Activated T-cell treated with anti-CD3 and anti-CD28 coated beads, Interleukin-2, amount 50 U/mL, for 72 hours (primary cell): ENCODE data around the gene BMP7. TPM values are rescaled to one million over a fixed set of nuclear protein-coding genes. Genes with fewer than 3 reads are reported as not detected.

Source experiments
- ATAC-seq, 2 donors: fragments of 150-1000 bp; cut with Tn5 transposase; replicated peaks in 1 of 2; 2 replicates each; pipeline ENCODE4 v1.10.0; 2021; ENCODE audit warnings: moderate library complexity in 2 of 2, mild to moderate bottlenecking in 1 of 2
- DNase-seq, 2 donors: peaks; one replicate each; pipeline ENCODE4 v3.0.0; 2021 to 2022; ENCODE audit warnings: mixed read lengths in 1 of 2
- H3K27ac Mint-ChIP-seq: one replicate; pipeline ENCODE4 v1.8.0; 2022; ENCODE audit warnings: mild to moderate bottlenecking, moderate library complexity, mixed read lengths
- H3K27me3 Mint-ChIP-seq: one replicate; pipeline ENCODE4 v1.8.0; 2022; ENCODE audit warnings: low read depth, mixed read lengths
- H3K36me3 Mint-ChIP-seq, 2 donors: one replicate each; pipeline ENCODE4 v1.8.0; 2022; ENCODE audit warnings: mixed read lengths in 2 of 2, mild to moderate bottlenecking in 1 of 2; ENCODE audit not compliant: insufficient read depth in 2 of 2
- H3K4me1 Mint-ChIP-seq: one replicate; pipeline ENCODE4 v1.8.0; 2022; ENCODE audit warnings: low read depth, mixed read lengths
- H3K4me3 Mint-ChIP-seq, 2 donors: one replicate each; pipeline ENCODE4 v1.8.0; 2022; ENCODE audit warnings: mild to moderate bottlenecking in 2 of 2, mixed read lengths in 2 of 2, moderate library complexity in 2 of 2
- H3K9me3 Mint-ChIP-seq, 2 donors: one replicate each; pipeline ENCODE4 v1.8.0; 2022; ENCODE audit warnings: mixed read lengths in 2 of 2
- total RNA-seq, 2 donors: library from RNA; stranded (reverse); gene quantifications; one replicate each; pipeline ENCODE4 v1.2.3, GENCODE V29; 2022

Gene BMP7
- total RNA-seq, 2 donors from 2014 or later, result 0.31 to 0.39 TPM

- DNase-seq (no peak), ATAC-seq (no peak)
- Mint-ChIP-seq H3K27me3 (peaks cover 20% of the 10 kb centered on the region), H3K4me1 (no peaks in the 10 kb centered on the region), H3K4me3 (no peak overlapping the region), H3K27ac (no peak overlapping the region), H3K9me3 (peaks cover 2% of the 10 kb centered on the region in 2 donors), H3K36me3 (no peaks in the 10 kb centered on the region)
Measured at GRCh38 chr20:57146155-57146554, 120.3 kb downstream of the BMP7 start.

- H3K36me3 Mint-ChIP-seq, result no peaks in the 10 kb centered on the region
- ATAC-seq, result no peak
- DNase-seq, result no peak
- H3K27ac Mint-ChIP-seq, result no peak overlapping the region
- peaks cover 19% of the 10 kb centered on the region for H3K27me3 Mint-ChIP-seq
- H3K4me3 Mint-ChIP-seq, result no peak overlapping the region
- no peaks in the 10 kb centered on the region for H3K4me1 Mint-ChIP-seq
- peaks cover 2% of the 10 kb centered on the region in 2 donors for H3K9me3 Mint-ChIP-seq
Measured at GRCh38 chr20:57145089-57145631, 121.3 kb downstream of the BMP7 start.

GRCh38 chr20:57143173-57143572 lies 123.3 kb downstream of the BMP7 start:
- peaks cover 2% of the 10 kb centered on the region in 2 donors for H3K9me3 Mint-ChIP-seq
- no peaks in the 10 kb centered on the region for H3K36me3 Mint-ChIP-seq
- ATAC-seq (no peak), DNase-seq (no peak)
- H3K4me3 Mint-ChIP-seq, result no peak overlapping the region
- H3K27ac Mint-ChIP-seq, result no peak overlapping the region
- peaks cover 13% of the 10 kb centered on the region for H3K27me3 Mint-ChIP-seq
- no peaks in the 10 kb centered on the region for H3K4me1 Mint-ChIP-seq

GRCh38 chr20:57142667-57143066 lies 123.8 kb downstream of the BMP7 start:
- DNase-seq, result no peak
- no peak for ATAC-seq
- Mint-ChIP-seq H3K4me3 (no peak overlapping the region), H3K4me1 (no peaks in the 10 kb centered on the region), H3K36me3 (no peaks in the 10 kb centered on the region), H3K27ac (no peak overlapping the region), H3K9me3 (peaks cover 2% of the 10 kb centered on the region in 2 donors), H3K27me3 (peaks cover 13% of the 10 kb centered on the region)

GRCh38 chr20:57141492-57141891 lies 124.9 kb downstream of the BMP7 start:
- Mint-ChIP-seq H3K9me3 (no peaks in the 10 kb centered on the region), H3K27ac (no peak overlapping the region), H3K4me1 (no peaks in the 10 kb centered on the region), H3K36me3 (no peaks in the 10 kb centered on the region), H3K27me3 (peaks cover 13% of the 10 kb centered on the region), H3K4me3 (no peak overlapping the region)
- ATAC-seq, result no peak
- no peak for DNase-seq

GRCh38 chr20:57140416-57140965 lies 126.0 kb downstream of the BMP7 start:
- Mint-ChIP-seq H3K4me1 (no peaks in the 10 kb centered on the region), H3K27me3 (peaks cover 5% of the 10 kb centered on the region), H3K27ac (no peak overlapping the region), H3K4me3 (no peak overlapping the region), H3K36me3 (no peaks in the 10 kb centered on the region), H3K9me3 (no peaks in the 10 kb centered on the region)
- ATAC-seq (no peak), DNase-seq (no peak)

GRCh38 chr20:57139342-57140093 lies 126.9 kb downstream of the BMP7 start:
- Mint-ChIP-seq H3K9me3 (no peaks in the 10 kb centered on the region), H3K4me3 (no peak overlapping the region), H3K4me1 (no peaks in the 10 kb centered on the region), H3K27me3 (peaks cover 10% of the 10 kb centered on the region), H3K27ac (no peak overlapping the region), H3K36me3 (no peaks in the 10 kb centered on the region)
- ATAC-seq (no peak), DNase-seq (no peak)

GRCh38 chr20:57138198-57138995 lies 128.0 kb downstream of the BMP7 start:
- no peak overlapping the region for H3K27ac Mint-ChIP-seq
- H3K4me3 Mint-ChIP-seq, result no peak overlapping the region
- ATAC-seq (no peak), DNase-seq (no peak)
- H3K9me3 Mint-ChIP-seq, result no peaks in the 10 kb centered on the region
- peaks cover 20% of the 10 kb centered on the region for H3K27me3 Mint-ChIP-seq
- no peaks in the 10 kb centered on the region for H3K36me3 Mint-ChIP-seq
- no peaks in the 10 kb centered on the region for H3K4me1 Mint-ChIP-seq

- no peaks in the 10 kb centered on the region for H3K4me1 Mint-ChIP-seq
- no peaks in the 10 kb centered on the region for H3K9me3 Mint-ChIP-seq
- no peaks in the 10 kb centered on the region for H3K36me3 Mint-ChIP-seq
- H3K27me3 Mint-ChIP-seq, result peaks cover 20% of the 10 kb centered on the region
- no peak overlapping the region for H3K27ac Mint-ChIP-seq
- no peak for DNase-seq
- no peak overlapping the region for H3K4me3 Mint-ChIP-seq
- no peak for ATAC-seq
Measured at GRCh38 chr20:57137676-57138075, 128.8 kb downstream of the BMP7 start.

GRCh38 chr20:57136734-57137133 lies 129.7 kb downstream of the BMP7 start:
- Mint-ChIP-seq H3K9me3 (no peaks in the 10 kb centered on the region), H3K36me3 (no peaks in the 10 kb centered on the region), H3K27ac (no peak overlapping the region), H3K4me3 (no peak overlapping the region), H3K4me1 (no peaks in the 10 kb centered on the region), H3K27me3 (peaks cover 25% of the 10 kb centered on the region)
- DNase-seq, result no peak
- ATAC-seq, result no peak

- ATAC-seq (no peak), DNase-seq (no peak)
- H3K27me3 Mint-ChIP-seq, result peaks cover 25% of the 10 kb centered on the region
- no peaks in the 10 kb centered on the region for H3K36me3 Mint-ChIP-seq
- no peak overlapping the region for H3K27ac Mint-ChIP-seq
- H3K9me3 Mint-ChIP-seq, result no peaks in the 10 kb centered on the region
- no peak overlapping the region for H3K4me3 Mint-ChIP-seq
- H3K4me1 Mint-ChIP-seq, result no peaks in the 10 kb centered on the region
Measured at GRCh38 chr20:57135875-57136274, 130.6 kb downstream of the BMP7 start.

GRCh38 chr20:57134804-57135203 lies 131.6 kb downstream of the BMP7 start:
- Mint-ChIP-seq H3K4me3 (no peak overlapping the region), H3K9me3 (no peaks in the 10 kb centered on the region), H3K27me3 (peaks cover 25% of the 10 kb centered on the region), H3K4me1 (no peaks in the 10 kb centered on the region), H3K36me3 (no peaks in the 10 kb centered on the region), H3K27ac (no peak overlapping the region)
- no peak for DNase-seq
- ATAC-seq, result no peak

GRCh38 chr20:57133926-57134650 lies 132.4 kb downstream of the BMP7 start:
- H3K4me1 Mint-ChIP-seq, result no peaks in the 10 kb centered on the region
- H3K9me3 Mint-ChIP-seq, result no peaks in the 10 kb centered on the region
- no peak overlapping the region for H3K27ac Mint-ChIP-seq
- H3K4me3 Mint-ChIP-seq, result no peak overlapping the region
- DNase-seq, result no peak
- ATAC-seq, result no peak
- H3K36me3 Mint-ChIP-seq, result no peaks in the 10 kb centered on the region
- peaks cover 25% of the 10 kb centered on the region for H3K27me3 Mint-ChIP-seq
